ENCODE results near the gene GRIN2D. TPM values are rescaled to one million over a fixed set of nuclear protein-coding genes. Genes with fewer than 3 reads are reported as not detected.
A peak's percentile ranks its signal among the peaks of the same experiment; 100 is the strongest.

GRIN2D gene
- total and polyA plus RNA-seq, 2 of the 8 experiments (the other 6 are each of a cell fraction or from before 2014, with no cell fraction given) = 2.2 to 12.4 TPM

GRCh38 chr19:48424694-48425219 is 31.3 kb downstream of the GRIN2D start:
- POLR2A ChIA-PET (ENCODE audit: partially characterized antibody) = no interaction called here
- TF ChIP-seq FOSL1 (IDR thresholded peaks at IDR 0.05; ENCODE audit: insufficient read depth, low read depth, low read length) (no peak), NANOG (IDR thresholded peaks at IDR 0.05; ENCODE audit: insufficient read depth, low read depth, low read length, poor library complexity, severe bottlenecking) (no peak), SUZ12 (IDR thresholded peaks at IDR 0.05; ENCODE audit: low read length) (no peak), TAF1 (IDR thresholded peaks at IDR 0.05; ENCODE audit: low read depth, low read length) (no peak), TEAD4 (IDR thresholded peaks at IDR 0.05; ENCODE audit: low read depth, low read length) (no peak), USF2 (IDR thresholded peaks at IDR 0.05; ENCODE audit: low read length) (no peak), PHF8 (conservative IDR thresholded peaks at IDR 0.05; ENCODE audit: low read depth, low read length) (no peak), CBX5 (IDR thresholded peaks at IDR 0.05; ENCODE audit: low read depth, low read length) (no peak), JUN (IDR thresholded peaks at IDR 0.05; ENCODE audit: low read depth, low read length) (no peak)
- TF ChIP-seq, protein P1, sequence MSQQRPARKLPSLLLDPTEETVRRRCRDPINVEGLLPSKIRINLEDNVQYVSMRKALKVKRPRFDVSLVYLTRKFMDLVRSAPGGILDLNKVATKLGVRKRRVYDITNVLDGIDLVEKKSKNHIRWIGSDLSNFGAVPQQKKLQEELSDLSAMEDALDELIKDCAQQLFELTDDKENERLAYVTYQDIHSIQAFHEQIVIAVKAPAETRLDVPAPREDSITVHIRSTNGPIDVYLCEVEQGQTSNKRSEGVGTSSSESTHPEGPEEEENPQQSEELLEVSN (IDR thresholded peaks at IDR 0.05) = no peak
- TF ChIP-seq, protein P2, sequence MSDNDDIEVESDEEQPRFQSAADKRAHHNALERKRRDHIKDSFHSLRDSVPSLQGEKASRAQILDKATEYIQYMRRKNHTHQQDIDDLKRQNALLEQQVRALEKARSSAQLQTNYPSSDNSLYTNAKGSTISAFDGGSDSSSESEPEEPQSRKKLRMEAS (IDR thresholded peaks at IDR 0.05) = no peak

More at GRCh38 chr19:48424694-48425219, 31.3 kb downstream of the GRIN2D start:
- Histone ChIP-seq H3K23ac (ENCODE audit: insufficient read length) (no peak overlapping the region), H3K79me2 (ENCODE audit: control insufficient read depth in 1 of 2, insufficient read depth in 2 of 2, low read length in 2 of 2) (no peaks in the 10 kb centered on the region), H3K56ac (replicated peaks; ENCODE audit: insufficient read length, low read depth, low read length) (no peak overlapping the region), H3K23me2 (ENCODE audit: low read depth, low read length) (no peaks in the 10 kb centered on the region), H3K14ac (ENCODE audit: insufficient read length) (no peak overlapping the region), H4K20me1 (replicated peaks in 1 of 2; ENCODE audit: control insufficient read depth in 1 of 2, insufficient read depth in 2 of 2, low read length in 2 of 2) (no peaks in the 10 kb centered on the region), H3K9me3 (ENCODE audit: insufficient read depth in 2 of 2, low read depth in 1 of 2, low read length in 1 of 2) (no peaks in the 10 kb centered on the region), H2BK12ac (ENCODE audit: low read depth, low read length) (peak overlapping the region; percentile 50; the same call in 1 of the 2 replicates), H3K9ac (replicated peaks in 1 of 4; ENCODE audit: extremely low read depth in 1 of 4, low read depth in 3 of 4, low read length in 3 of 4) (peak overlapping the region in 1 of 4 experiments; percentile 56; a peak in 2 of 7 replicates), H2BK15ac (ENCODE audit: low read length) (peak overlapping the region; percentile 29; the same call in 1 of the 2 replicates), H3K18ac (ENCODE audit: extremely low read depth, low read length) (peak overlapping the region; percentile 90), H3K79me1 (ENCODE audit: low read depth, low read length) (no peaks in the 10 kb centered on the region), H3K4me2 (ENCODE audit: insufficient read depth in 1 of 2, low read depth in 2 of 2, low read length in 2 of 2) (peak overlapping the region; percentile 30 to 62; a peak in 3 of 4 replicates), H3K27ac (ENCODE audit: low read depth, low read length) (no peak overlapping the region; the same call in 1 of the 2 replicates), H2AK5ac (ENCODE audit: low read depth, low read length) (no peak overlapping the region), H4K8ac (ENCODE audit: extremely low read depth, insufficient read depth, low read length) (no peak overlapping the region; the same call in 1 of the 2 replicates), H3K4me3 (ENCODE audit: extremely low read depth in 1 of 4, insufficient read depth in 2 of 4, low read depth in 3 of 4, low read length in 4 of 4) (no peak overlapping the region; a peak in 1 of 8 replicates), H4K5ac (ENCODE audit: insufficient read length, low read depth, low read length) (peak overlapping the region; percentile 96), H4K91ac (replicated peaks; ENCODE audit: insufficient read length, low read length) (peak overlapping the region; percentile 91), H2AFZ (ENCODE audit: low read length) (0 out of 2 replicates have a peak overlapping the region, but pooled peaks have one; percentile 62), H3K4me1 (replicated peaks in 1 of 4; ENCODE audit: control insufficient read depth in 3 of 4, insufficient read depth in 4 of 4, low read length in 3 of 4) (no peaks in the 10 kb centered on the region), H2BK5ac (ENCODE audit: low read depth, low read length) (peak overlapping the region; percentile 93), H3K36me3 (ENCODE audit: control insufficient read depth in 2 of 4, insufficient read depth in 4 of 4, low read length in 3 of 4) (peaks cover 0 to 1% (median 0%) of the 10 kb centered on the region in 4 experiments; a peak in 1 of 8 replicates), H3K27me3 (replicated peaks in 1 of 4; ENCODE audit: control insufficient read depth in 3 of 4, extremely low read depth in 1 of 4, insufficient read depth in 3 of 4, low read length in 3 of 4) (no peaks in the 10 kb centered on the region), H3K4ac (replicated peaks; ENCODE audit: insufficient read length, low read depth, low read length) (no peak overlapping the region), H2BK120ac (replicated peaks; ENCODE audit: low read depth, low read length) (no peak overlapping the region), H2BK20ac (ENCODE audit: low read length) (no peak overlapping the region)
- DNase-seq (ENCODE audit: low read depth in 1 of 2, low spot score in 2 of 2) (no peak), FAIRE-seq (no peak)
- CTCF ChIA-PET (ENCODE audit: partially characterized antibody) = no interaction called here
- WGBS, 2 experiments (ENCODE audit: extremely low coverage in 1 of 2, insufficient coverage in 1 of 2, insufficient read length in 1 of 2, insufficient replicate concordance in 2 of 2, low coverage in 1 of 2, low lambda C conversion rate in 2 of 2, missing lambda C conversion rate in 1 of 2) = 55% methylated on average over 7 of the region's 8 CpGs; no CpG with 5 or more reads in 1 of the 2 experiments

Data from H1 (cell line).